ENCODE measurements around the gene PPY. TPM values are rescaled to one million over a fixed set of nuclear protein-coding genes. Genes with fewer than 3 reads are reported as not detected.
"Not testable (repeated sequence)": the region's sequence is repeated elsewhere in the genome, so short reads cannot be mapped to it uniquely, and the experiment has no call there.

The PPY gene
- total RNA-seq, 1 experiment from 2014 or later, result not detected

- no peak overlapping the region for H3K23ac ChIP-seq (ENCODE audit: insufficient read length, low read depth, low read length)
- no peaks in the 10 kb centered on the region for H3K4me1 ChIP-seq (ENCODE audit: insufficient read depth, low read length)
- H3K9me3 ChIP-seq (ENCODE audit: control insufficient read depth, low read depth, low read length), result no peaks in the 10 kb centered on the region
- no peak overlapping the region for H2BK15ac ChIP-seq (ENCODE audit: low read depth, low read length)
- no peak overlapping the region for H4K5ac ChIP-seq (ENCODE audit: insufficient read length, low read depth, low read length)
- Mint-ChIP-seq H3K4me3 (no peak overlapping the region), H3K9me3 (peaks cover 0 to 3% of the 10 kb centered on the region in 2 experiments; a peak in 1 of 5 replicates), H3K27ac (no peak overlapping the region), H3K27me3 (ENCODE audit: low read depth) (peaks cover 51% of the 10 kb centered on the region), H3K36me3 (ENCODE audit: insufficient read depth in 1 of 3, low read depth in 3 of 3) (no peaks in the 10 kb centered on the region), H3K4me1 (peaks cover 7 to 10% of the 10 kb centered on the region in 2 experiments)
- no peaks in the 10 kb centered on the region for H4K20me1 ChIP-seq (ENCODE audit: control insufficient read depth, insufficient read depth, insufficient read length)
- no peak overlapping the region for H3K4ac ChIP-seq (ENCODE audit: low read depth, low read length)
- no peak overlapping the region for H4K91ac ChIP-seq (ENCODE audit: insufficient read length, low read depth, low read length)
- no peak overlapping the region for H3K14ac ChIP-seq (ENCODE audit: insufficient read depth, low read length)
- no peak overlapping the region for H3K4me2 ChIP-seq (ENCODE audit: insufficient read depth, insufficient read length, low read length)
- no peak for TF ChIP-seq CTCF (conservative IDR thresholded peaks at IDR 0.05)
- H2BK20ac ChIP-seq (ENCODE audit: low read depth, low read length, poor library complexity, severe bottlenecking), result no peak overlapping the region
- no peaks in the 10 kb centered on the region for H3K23me2 ChIP-seq (ENCODE audit: insufficient read length, low read depth, low read length, poor library complexity, severe bottlenecking)
- H3K56ac ChIP-seq (ENCODE audit: insufficient read length, low read depth, low read length), result no peak overlapping the region
- no peak overlapping the region for H2BK120ac ChIP-seq (ENCODE audit: low read depth, low read length, poor library complexity, severe bottlenecking)
- H4K8ac ChIP-seq (replicated peaks; ENCODE audit: insufficient read length, low read depth, low read length), result no peak overlapping the region
- no peak for DNase-seq
- no peak overlapping the region for H3T11ph ChIP-seq (ENCODE audit: low read length)
- no peak overlapping the region for H3K9ac ChIP-seq (ENCODE audit: extremely low read depth, insufficient read length, low read length)
- no peaks in the 10 kb centered on the region; the same call in 1 of the 2 replicates for H3K27me3 ChIP-seq (ENCODE audit: insufficient read depth, low read length)
- no peak overlapping the region for H2BK12ac ChIP-seq (ENCODE audit: insufficient read length, low read depth, low read length)
- no peak overlapping the region for H3K27ac ChIP-seq (ENCODE audit: insufficient read length, low read depth, low read length)
- H3K79me1 ChIP-seq (ENCODE audit: insufficient read depth, low read depth, low read length, poor library complexity, severe bottlenecking), result no peaks in the 10 kb centered on the region
- H2AK5ac ChIP-seq (ENCODE audit: insufficient read length, low read length), result no peak overlapping the region
- H2AFZ ChIP-seq (ENCODE audit: low read length), result no peak overlapping the region
- no peak overlapping the region for H3K18ac ChIP-seq (ENCODE audit: insufficient read length, low read depth, low read length)
- H2BK5ac ChIP-seq (ENCODE audit: insufficient read length, low read length), result no peak overlapping the region
- H3K79me2 ChIP-seq (ENCODE audit: insufficient read depth, low read length), result no peaks in the 10 kb centered on the region
- WGBS (ENCODE audit: extremely low coverage, insufficient read length, low lambda C conversion rate), result no CpG with 5 or more reads among the region's 1 CpG
Observed at GRCh38 chr17:43928609-43929008, 13.7 kb downstream of the PPY start.

- H3K36me3 Mint-ChIP-seq (ENCODE audit: insufficient read depth in 1 of 3, low read depth in 3 of 3); H3K4me2 ChIP-seq (ENCODE audit: insufficient read depth, insufficient read length, low read length); H3K23ac ChIP-seq (ENCODE audit: insufficient read length, low read depth, low read length); H3K9ac ChIP-seq (ENCODE audit: extremely low read depth, insufficient read length, low read length); H4K5ac ChIP-seq (ENCODE audit: insufficient read length, low read depth, low read length); H3K23me2 ChIP-seq (ENCODE audit: insufficient read length, low read depth, low read length, poor library complexity, severe bottlenecking); H3K27ac ChIP-seq (ENCODE audit: insufficient read length, low read depth, low read length); H4K8ac ChIP-seq (replicated peaks; ENCODE audit: insufficient read length, low read depth, low read length); H3K79me2 ChIP-seq (ENCODE audit: insufficient read depth, low read length); H4K20me1 ChIP-seq (ENCODE audit: control insufficient read depth, insufficient read depth, insufficient read length); H2BK5ac ChIP-seq (ENCODE audit: insufficient read length, low read length); H2BK15ac ChIP-seq (ENCODE audit: low read depth, low read length); H3K27me3 ChIP-seq (ENCODE audit: insufficient read depth, low read length); H3K14ac ChIP-seq (ENCODE audit: insufficient read depth, low read length); H3K18ac ChIP-seq (ENCODE audit: insufficient read length, low read depth, low read length); H3K9me3 Mint-ChIP-seq; H2BK12ac ChIP-seq (ENCODE audit: insufficient read length, low read depth, low read length); H3K56ac ChIP-seq (ENCODE audit: insufficient read length, low read depth, low read length); H4K91ac ChIP-seq (ENCODE audit: insufficient read length, low read depth, low read length); H3K27ac Mint-ChIP-seq; H2AFZ ChIP-seq (ENCODE audit: low read length); H3K4me1 ChIP-seq (ENCODE audit: insufficient read depth, low read length); H2AK5ac ChIP-seq (ENCODE audit: insufficient read length, low read length); H3K9me3 ChIP-seq (ENCODE audit: control insufficient read depth, low read depth, low read length); H2BK120ac ChIP-seq (ENCODE audit: low read depth, low read length, poor library complexity, severe bottlenecking); H3T11ph ChIP-seq (ENCODE audit: low read length); H3K79me1 ChIP-seq (ENCODE audit: insufficient read depth, low read depth, low read length, poor library complexity, severe bottlenecking); H2BK20ac ChIP-seq (ENCODE audit: low read depth, low read length, poor library complexity, severe bottlenecking); H3K4ac ChIP-seq (ENCODE audit: low read depth, low read length); DNase-seq: not testable (repeated sequence)
- H3K4me3 Mint-ChIP-seq, result peak overlapping the region in 1 of 2 experiments; percentile 9; a peak in 2 of 5 replicates
- H3K27me3 Mint-ChIP-seq (ENCODE audit: low read depth), result peaks cover 52% of the 10 kb centered on the region
- peaks cover 7 to 10% of the 10 kb centered on the region in 2 experiments for H3K4me1 Mint-ChIP-seq
- no CpG with 5 or more reads among the region's 5 CpGs for WGBS (ENCODE audit: extremely low coverage, insufficient read length, low lambda C conversion rate)
Observed at GRCh38 chr17:43927929-43928328, 14.3 kb downstream of the PPY start.

Measured in H9 (cell line).